OCI-LY1 (cell line): ENCODE results near the gene NOVA1.

Experiments
- CTCF ChIP-seq: fragments of 200-600 bp; sonication (generic), shearing (Covaris generic); IDR thresholded peaks from 2 replicates; pipeline ENCODE4 v1.5.1; 2017; ENCODE audit warnings: mild to moderate bottlenecking, antibody characterized with exemption, low read length, moderate library complexity, mixed read lengths
- EZH2 ChIP-seq: fragments of 200-600 bp; sonication (generic), shearing (Covaris generic); IDR thresholded peaks from 2 replicates; pipeline ENCODE4 v1.8.0; 2017; ENCODE audit warnings: borderline replicate concordance, mixed run types, mild to moderate bottlenecking, antibody characterized with exemption, low read length, moderate library complexity, mixed read lengths

- TF ChIP-seq CTCF, result no peak
- TF ChIP-seq EZH2, result no peak
Observed at GRCh38 chr14:26594756-26595545, 2.9 kb downstream of the NOVA1 start.
